ENCODE results near the gene RMRP. TPM values are rescaled to one million over a fixed set of nuclear protein-coding genes. Genes with fewer than 3 reads are reported as not detected.

The RMRP gene
- total and polyA plus RNA-seq, 3 experiments from 2014 or later: 7,718 to 11,549 TPM; not detected in 1

DNA sequence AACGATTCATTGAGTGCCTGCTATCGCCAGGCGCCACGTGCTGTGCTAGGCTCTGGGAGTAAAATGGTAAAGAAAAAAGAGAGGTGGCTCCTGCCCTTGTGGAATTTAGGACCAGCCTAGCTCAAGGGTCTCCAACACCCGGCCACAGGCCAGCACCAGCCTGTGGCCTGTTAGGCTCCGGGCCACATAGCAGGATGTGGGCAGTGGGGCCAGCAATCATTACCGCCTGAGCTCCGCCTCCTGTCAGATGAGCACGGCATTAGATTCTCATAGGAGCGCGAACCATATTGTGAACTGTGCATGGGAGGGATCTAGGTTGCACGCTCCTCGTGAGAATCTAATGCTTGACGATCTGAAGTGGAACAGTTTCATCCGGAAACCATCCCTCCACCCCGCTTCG is 1.5 kb downstream of the RMRP start:
- Histone ChIP-seq H3K4me1 (ENCODE audit: insufficient read depth, low read length) (peaks cover 59% of the 10 kb centered on the region), H3K9me3 (ENCODE audit: low read length) (no peaks in the 10 kb centered on the region), H3K27ac (ENCODE audit: low read depth, low read length) (no peak overlapping the region), H3K27me3 (ENCODE audit: insufficient read depth, low read length, poor library complexity, severe bottlenecking) (no peaks in the 10 kb centered on the region), H3K36me3 (ENCODE audit: insufficient read depth, low read length) (peaks cover 10% of the 10 kb centered on the region), H3K4me3 (ENCODE audit: low read length) (no peak overlapping the region)
- ChIA-PET CTCF (interaction anchor here (0.9 to 10.0 kb wide), 13 partner anchors 10 to 226 kb away, joined by 3 to 162 read pairs (median 12); partner anchors contain the start of genes ARHGEF39, CD72, CREB3 and HINT2), POLR2A (interaction anchor here (0.6 to 5.1 kb wide), 6 partner anchors 10 to 103 kb away, joined by 4 to 53 read pairs (median 6); partner anchors contain the start of genes CREB3 and TLN1)
- Mint-ChIP-seq H3K4me1 (peaks cover 57 to 75% (median 67%) of the 10 kb centered on the region in 3 donors), H3K27me3 (peaks cover 4 to 9% of the 10 kb centered on the region in 2 donors), H3K27ac (peak overlapping the region; percentile 97 to 100 (median 99)), H3K4me3 (peak overlapping the region; percentile 38 to 97 (median 92)), H3K9me3 (peaks cover 0 to 6% (median 4%) of the 10 kb centered on the region in 5 donors), H3K36me3 (peaks cover 8 to 26% (median 9%) of the 10 kb centered on the region in 3 donors)
- peak in 2 of 5 donors; percentile 18 to 22 for DNase-seq

DNA sequence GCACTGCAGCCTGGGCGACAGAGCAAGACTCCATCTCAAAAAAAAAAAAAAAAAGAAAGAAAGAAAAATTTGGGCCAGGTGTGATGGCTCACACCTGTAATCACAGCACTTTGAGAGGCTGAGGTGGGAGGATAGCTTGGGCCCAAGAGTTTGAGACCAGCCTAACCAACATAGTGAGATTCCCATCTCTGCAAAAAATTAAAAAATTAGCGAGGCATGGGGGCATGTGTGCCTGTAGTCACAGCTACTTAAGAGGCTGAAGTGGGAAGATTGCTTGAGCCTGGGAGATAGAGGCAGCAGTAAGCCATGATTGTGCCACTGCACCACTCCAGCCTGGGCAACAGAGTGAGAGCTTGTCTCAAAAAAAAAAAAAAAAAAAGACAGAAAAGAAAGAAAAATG is 4.2 kb downstream of the RMRP start:
- Mint-ChIP-seq H3K27ac (peak overlapping the region in 7 of 8 donors; percentile 70 to 100 (median 86)), H3K4me1 (peaks cover 51 to 73% (median 56%) of the 10 kb centered on the region in 3 donors), H3K27me3 (peaks cover 4 to 9% of the 10 kb centered on the region in 2 donors), H3K4me3 (peak overlapping the region in 1 of 7 donors; percentile 41), H3K9me3 (peaks cover 0 to 6% (median 4%) of the 10 kb centered on the region in 5 donors), H3K36me3 (peaks cover 0 to 15% (median 2%) of the 10 kb centered on the region in 3 donors)
- Histone ChIP-seq H3K27ac (ENCODE audit: low read depth, low read length) (no peak overlapping the region), H3K4me3 (ENCODE audit: low read length) (no peak overlapping the region), H3K9me3 (ENCODE audit: low read length) (no peaks in the 10 kb centered on the region), H3K4me1 (ENCODE audit: insufficient read depth, low read length) (peaks cover 45% of the 10 kb centered on the region), H3K36me3 (ENCODE audit: insufficient read depth, low read length) (no peaks in the 10 kb centered on the region), H3K27me3 (ENCODE audit: insufficient read depth, low read length, poor library complexity, severe bottlenecking) (no peaks in the 10 kb centered on the region)
- ChIA-PET CTCF (interaction anchor here (6.5 to 10.0 kb wide), 2 partner anchors 7 to 43 kb away, joined by 72 to 162 read pairs; partner anchors contain the start of gene SIT1), POLR2A (no interaction called here)
- no peak for DNase-seq

DNA sequence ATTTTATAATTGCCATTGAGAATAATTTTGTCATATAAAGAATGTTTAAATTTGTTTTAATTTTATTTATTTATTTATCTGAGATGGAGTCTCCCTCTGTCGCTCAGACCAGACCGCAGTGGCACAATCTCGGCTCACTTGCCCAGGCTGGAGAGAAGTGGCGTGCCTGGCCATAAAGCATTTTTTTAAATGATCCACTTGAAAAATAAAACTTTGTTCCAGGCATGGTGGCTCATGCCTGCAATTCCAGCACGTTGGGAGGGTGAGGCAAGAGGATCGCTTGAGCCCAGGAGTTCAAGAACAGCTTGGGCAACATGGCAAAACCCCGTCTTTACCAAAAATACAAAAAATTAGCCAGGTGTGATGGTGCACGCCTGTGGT is 5.0 kb downstream of the RMRP start:
- H3K4me3 ChIP-seq (ENCODE audit: low read length): no peak overlapping the region
- H3K4me3 Mint-ChIP-seq: no peak overlapping the region
- H3K27me3 Mint-ChIP-seq: peaks cover 2 to 3% of the 10 kb centered on the region in 2 donors
- H3K36me3 Mint-ChIP-seq: peaks cover 0 to 13% (median under 1%) of the 10 kb centered on the region in 3 donors
- H3K27ac ChIP-seq (ENCODE audit: low read depth, low read length): no peak overlapping the region
- peaks cover 0 to 3% (median 2%) of the 10 kb centered on the region in 5 donors for H3K9me3 Mint-ChIP-seq
- H3K4me1 ChIP-seq (ENCODE audit: insufficient read depth, low read length): peaks cover 53% of the 10 kb centered on the region
- ChIA-PET CTCF (no interaction called here), POLR2A (no interaction called here)
- no peaks in the 10 kb centered on the region for H3K27me3 ChIP-seq (ENCODE audit: insufficient read depth, low read length, poor library complexity, severe bottlenecking)
- no peaks in the 10 kb centered on the region for H3K9me3 ChIP-seq (ENCODE audit: low read length)
- H3K4me1 Mint-ChIP-seq: peaks cover 57 to 78% (median 60%) of the 10 kb centered on the region in 3 donors
- peak overlapping the region in 6 of 8 donors; percentile 23 to 93 (median 60) for H3K27ac Mint-ChIP-seq
- H3K36me3 ChIP-seq (ENCODE audit: insufficient read depth, low read length): no peaks in the 10 kb centered on the region
- no peak for DNase-seq

DNA sequence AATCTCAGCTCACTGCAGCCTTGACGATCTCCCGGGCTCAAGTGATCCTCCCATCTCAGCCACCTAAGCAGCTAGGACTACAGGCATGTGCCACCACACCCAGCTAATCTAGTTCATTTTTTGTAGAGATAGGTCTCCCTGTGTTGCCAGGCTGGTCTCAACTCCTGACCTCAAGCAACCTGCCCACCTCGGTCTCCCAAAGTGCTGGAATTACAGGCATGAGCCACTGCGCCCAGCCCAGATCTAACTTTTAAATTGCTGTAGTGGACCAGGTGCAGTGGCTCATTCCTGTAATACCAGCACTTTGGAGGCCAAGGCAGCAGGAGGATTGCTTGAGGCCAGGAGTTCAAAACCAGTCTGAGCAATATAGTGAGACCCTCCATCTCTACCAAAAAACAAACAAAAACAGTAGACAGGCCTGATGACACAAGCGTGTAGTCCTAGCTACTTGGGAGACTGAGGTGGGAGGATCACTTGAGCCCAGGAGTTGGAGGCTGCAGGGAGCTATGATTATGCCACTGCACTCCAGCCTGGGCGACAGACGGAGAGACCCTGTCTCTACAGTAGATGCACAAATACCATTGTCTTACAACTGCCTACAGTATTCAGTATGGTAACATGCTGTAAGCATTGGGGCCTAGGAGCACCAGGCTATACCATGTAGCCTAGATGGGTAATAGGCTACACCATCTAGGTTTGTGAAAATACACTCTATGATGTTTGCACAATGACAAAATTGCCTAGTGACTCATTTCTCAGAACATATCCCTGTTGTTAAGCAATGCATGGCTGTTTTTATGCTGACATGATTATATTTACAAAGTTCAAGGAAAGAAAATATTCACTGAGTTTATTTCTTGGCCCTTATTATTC is 5.6 kb downstream of the RMRP start:
- H3K9me3 ChIP-seq (ENCODE audit: low read length): no peaks in the 10 kb centered on the region
- Mint-ChIP-seq H3K4me1 (peaks cover 57 to 78% (median 60%) of the 10 kb centered on the region in 3 donors), H3K9me3 (no peaks in the 10 kb centered on the region), H3K27ac (peak overlapping the region; percentile 58 to 99 (median 90)), H3K27me3 (no peaks in the 10 kb centered on the region), H3K4me3 (peak overlapping the region; percentile 61 to 98 (median 91)), H3K36me3 (peaks cover 0 to 11% (median 0%) of the 10 kb centered on the region in 3 donors)
- H3K36me3 ChIP-seq (ENCODE audit: insufficient read depth, low read length): no peaks in the 10 kb centered on the region
- no peak overlapping the region for H3K27ac ChIP-seq (ENCODE audit: low read depth, low read length)
- POLR2A ChIA-PET: no interaction called here
- H3K4me1 ChIP-seq (ENCODE audit: insufficient read depth, low read length): peaks cover 56% of the 10 kb centered on the region
- H3K27me3 ChIP-seq (ENCODE audit: insufficient read depth, low read length, poor library complexity, severe bottlenecking): no peaks in the 10 kb centered on the region
- CTCF ChIA-PET: interaction anchor here (1.0 to 14.3 kb wide), 3 partner anchors 38 to 48 kb away, joined by 3 to 200 read pairs (median 23); partner anchors contain the start of gene CD72
- no peak overlapping the region for H3K4me3 ChIP-seq (ENCODE audit: low read length)
- no peak for DNase-seq

DNA sequence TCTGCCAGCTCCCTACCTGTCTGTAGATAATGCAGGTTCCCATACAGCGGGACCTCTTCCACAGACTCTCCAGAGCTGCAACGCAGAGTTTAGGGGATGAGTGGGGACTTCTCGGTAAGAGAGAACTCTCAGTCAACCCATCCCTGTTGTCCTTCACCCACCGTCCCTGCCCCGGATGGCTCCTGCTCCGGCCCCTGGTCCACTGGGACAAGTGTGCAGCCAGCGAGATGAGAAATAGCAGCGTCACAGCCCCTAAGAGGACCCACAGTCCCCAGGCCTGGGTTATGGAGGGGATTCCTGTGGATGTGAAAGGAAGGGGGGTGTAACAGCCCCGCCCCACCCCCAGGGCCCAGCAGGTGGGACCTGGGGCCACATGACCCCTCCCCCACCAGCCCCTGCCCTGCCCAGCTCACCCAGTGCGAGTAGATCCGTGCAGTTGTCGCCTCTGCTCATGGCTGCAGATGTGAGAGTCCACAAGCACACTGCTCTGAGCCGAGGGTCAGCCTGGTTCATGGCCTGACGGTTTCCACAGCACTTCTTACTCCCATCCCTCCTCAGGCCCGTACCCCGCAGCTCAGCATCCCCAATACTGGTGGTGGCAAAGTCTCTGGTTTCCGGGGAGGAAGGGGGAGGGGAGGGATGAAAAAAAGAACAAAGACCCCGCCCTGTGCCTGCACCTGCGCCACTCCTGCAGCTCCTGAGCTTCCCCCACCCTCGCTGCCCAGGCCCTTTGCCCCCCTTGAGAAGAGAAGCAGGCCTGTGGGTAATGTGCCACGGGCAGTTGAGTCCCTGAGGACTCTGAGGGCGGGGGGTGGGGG is 7.3 kb downstream of the RMRP start, which contains the start of gene SIT1:
Gene SIT1 (minus strand): TSS at position 591 of the 818 bp plus-strand sequence. CDS start 78 bp downstream, at position 513.
- H3K36me3 Mint-ChIP-seq: peaks cover 0 to 17% (median 0%) of the 10 kb centered on the region in 3 donors
- H3K9me3 Mint-ChIP-seq: no peaks in the 10 kb centered on the region
- Histone ChIP-seq H3K36me3 (ENCODE audit: insufficient read depth, low read length) (no peaks in the 10 kb centered on the region), H3K9me3 (ENCODE audit: low read length) (no peaks in the 10 kb centered on the region), H3K27me3 (ENCODE audit: insufficient read depth, low read length, poor library complexity, severe bottlenecking) (no peaks in the 10 kb centered on the region), H3K4me1 (ENCODE audit: insufficient read depth, low read length) (peaks cover 55% of the 10 kb centered on the region), H3K27ac (ENCODE audit: low read depth, low read length) (peak within 1 kb of the TSS; percentile 70), H3K4me3 (ENCODE audit: low read length) (peak within 1 kb of the TSS; percentile 97)
- no peaks in the 10 kb centered on the region for H3K27me3 Mint-ChIP-seq
- POLR2A ChIA-PET: interaction anchor here (0.7 to 5.2 kb wide), 4 partner anchors 31 to 81 kb away, joined by 5 to 44 read pairs (median 6); partner anchors contain the start of genes CREB3 and TLN1
- CTCF ChIA-PET: interaction anchor here (1.2 to 14.3 kb wide), 9 partner anchors 8 to 106 kb away, joined by 3 to 200 read pairs (median 4); partner anchors contain the start of genes CCDC107, CD72, CREB3 and RMRP
- peak in 3 of 5 donors; percentile 34 to 59 (median 56) for DNase-seq
- H3K27ac Mint-ChIP-seq: peak within 1 kb of the TSS; percentile 58 to 99 (median 94)
- H3K4me3 Mint-ChIP-seq: peak within 1 kb of the TSS; percentile 91 to 98 (median 96)
- peaks cover 55 to 77% (median 56%) of the 10 kb centered on the region in 3 donors for H3K4me1 Mint-ChIP-seq

DNA sequence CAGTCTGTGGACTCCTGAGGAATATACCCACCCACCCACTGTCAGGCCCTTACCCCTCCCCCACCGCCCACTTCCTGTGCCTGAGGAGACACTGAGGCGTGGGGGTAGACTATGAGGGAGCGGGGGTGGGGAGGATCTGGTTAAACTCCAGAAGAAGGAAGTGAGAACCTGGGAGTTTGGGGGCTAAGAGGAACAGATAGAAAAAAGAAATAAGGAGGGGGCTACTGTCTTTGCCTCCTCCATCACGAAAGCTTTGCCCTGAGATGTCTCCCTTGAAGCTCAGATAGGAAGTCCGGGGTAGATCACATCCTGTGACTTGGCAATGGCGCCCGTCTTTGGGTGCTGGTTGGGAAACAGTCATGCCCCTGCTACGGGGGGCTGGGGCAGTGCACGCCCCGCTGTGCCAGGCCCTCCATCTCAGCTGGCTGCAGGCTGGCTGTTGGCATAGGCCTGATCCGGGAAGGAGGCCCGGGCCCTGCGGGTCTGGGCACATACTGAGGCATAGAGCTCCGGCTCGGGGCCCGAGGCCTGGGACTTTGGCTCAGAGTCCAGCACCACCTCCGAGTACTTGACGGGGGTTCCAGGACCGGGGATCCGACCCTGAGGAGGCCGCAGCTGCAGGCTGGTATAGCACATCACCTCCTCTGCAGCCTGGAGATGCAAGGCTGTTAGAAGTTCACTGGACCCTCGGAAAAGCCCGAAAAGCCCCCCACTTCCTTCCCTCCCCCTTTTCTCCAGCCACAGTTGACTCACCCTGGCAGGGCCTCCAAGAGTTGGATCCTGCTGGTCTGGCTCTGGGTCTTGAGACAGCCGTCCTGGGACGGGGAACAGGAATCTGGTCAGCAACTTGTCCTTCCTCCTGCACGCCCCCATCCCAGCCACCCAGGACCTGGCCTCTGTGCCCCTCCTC is 8.1 kb downstream of the RMRP start:
- peak overlapping the region; percentile 97 for H3K4me3 ChIP-seq (ENCODE audit: low read length)
- no peaks in the 10 kb centered on the region for H3K36me3 ChIP-seq (ENCODE audit: insufficient read depth, low read length)
- H3K9me3 ChIP-seq (ENCODE audit: low read length): no peaks in the 10 kb centered on the region
- CTCF ChIA-PET: interaction anchor here (1.2 to 14.3 kb wide), 10 partner anchors 9 to 107 kb away, joined by 3 to 200 read pairs (median 4); partner anchors contain the start of genes CCDC107, CD72, CREB3 and GBA2
- H3K27ac ChIP-seq (ENCODE audit: low read depth, low read length): peak overlapping the region; percentile 70
- H3K27me3 ChIP-seq (ENCODE audit: insufficient read depth, low read length, poor library complexity, severe bottlenecking): no peaks in the 10 kb centered on the region
- POLR2A ChIA-PET: interaction anchor here (0.6 to 5.2 kb wide), 9 partner anchors 9 to 82 kb away, joined by 3 to 44 read pairs (median 4); partner anchors contain the start of genes CCDC107, CREB3 and TLN1
- peaks cover 62% of the 10 kb centered on the region for H3K4me1 ChIP-seq (ENCODE audit: insufficient read depth, low read length)
- no peaks in the 10 kb centered on the region for H3K9me3 Mint-ChIP-seq
- peak in 4 of 5 donors; percentile 27 to 70 (median 50) for DNase-seq
- peak overlapping the region; percentile 91 to 98 (median 96) for H3K4me3 Mint-ChIP-seq
- peaks cover 56 to 80% (median 62%) of the 10 kb centered on the region in 3 donors for H3K4me1 Mint-ChIP-seq
- H3K27me3 Mint-ChIP-seq: no peaks in the 10 kb centered on the region
- H3K36me3 Mint-ChIP-seq: peaks cover 0 to 17% (median under 1%) of the 10 kb centered on the region in 3 donors
- H3K27ac Mint-ChIP-seq: peak overlapping the region; percentile 58 to 99 (median 94)

Data from CD8-positive, alpha-beta memory T cell (primary cell).